Effector memory CD4-positive, alpha-beta T cell (primary cell): Measurements from ENCODE around the gene PCIF1.

Experiments used
- DNase-seq, 3 donors: peaks; one replicate each; pipeline ENCODE4 v3.0.0-alpha.2; 2020
- H3K27ac ChIP-seq: 2 replicates; pipeline ENCODE4 v1.7.0; 2013; ENCODE audit warnings: mild to moderate bottlenecking, low read length, moderate library complexity; ENCODE audit not compliant: insufficient read depth, poor library complexity, severe bottlenecking
- H3K27me3 ChIP-seq: replicated peaks from 2 replicates; pipeline ENCODE4 v1.7.0; 2013; ENCODE audit warnings: mild to moderate bottlenecking, low read length; ENCODE audit not compliant: insufficient read depth, control insufficient read depth, poor library complexity, severe bottlenecking
- H3K36me3 ChIP-seq: 2 replicates; pipeline ENCODE4 v1.7.0; 2013; ENCODE audit warnings: mild to moderate bottlenecking, low read length, moderate library complexity; ENCODE audit not compliant: control insufficient read depth, insufficient read depth
- H3K4me1 ChIP-seq: 2 replicates; pipeline ENCODE4 v1.7.0; 2013; ENCODE audit warnings: low read length, mild to moderate bottlenecking; ENCODE audit not compliant: control insufficient read depth, insufficient read depth, poor library complexity, severe bottlenecking
- H3K4me3 ChIP-seq: 2 replicates; pipeline ENCODE4 v1.7.0; 2013; ENCODE audit warnings: low read length, low read depth, mild to moderate bottlenecking; ENCODE audit not compliant: insufficient read depth, poor library complexity, severe bottlenecking
- H3K9me3 ChIP-seq: 2 replicates; pipeline ENCODE4 v1.7.0; 2013; ENCODE audit warnings: mild to moderate bottlenecking, low read length, moderate library complexity; ENCODE audit not compliant: control insufficient read depth
- total RNA-seq, 3 donors: gene quantifications; one replicate each; lab custom pipeline; 2026; lab: John Stamatoyannopoulos, UW

Gene PCIF1
- 48.7 to 60.4 (median 53.8) reads per million in 3 donors for total RNA-seq

GRCh38 chr20:45934586-45935415 lies at the start of gene PCIF1:
PCIF1 (plus strand) TSS chr20:45934683; CDS start chr20:45939000, 4,317 bp downstream.
- Histone ChIP-seq H3K4me1 (peaks cover 20% of the 10 kb centered on the region), H3K9me3 (no peaks in the 10 kb centered on the region), H3K4me3 (peak within 1 kb of the TSS; percentile 95), H3K36me3 (peaks cover 31% of the 10 kb centered on the region), H3K27ac (peak within 1 kb of the TSS; percentile 98), H3K27me3 (no peaks in the 10 kb centered on the region)
- peak; percentile 96 to 97 (median 97) for DNase-seq

- Histone ChIP-seq H3K4me1 (peaks cover 22% of the 10 kb centered on the region), H3K36me3 (peaks cover 17% of the 10 kb centered on the region), H3K9me3 (no peaks in the 10 kb centered on the region), H3K4me3 (no peak overlapping the region), H3K27ac (no peak overlapping the region), H3K27me3 (no peaks in the 10 kb centered on the region)
- DNase-seq: no peak
Measured at GRCh38 chr20:45886590-45887345, 47.7 kb upstream of the PCIF1 start.

GRCh38 chr20:45887346-45887715 lies 47.2 kb upstream of the PCIF1 start, which contains the start of gene SPATA25:
SPATA25 (minus strand) TSS chr20:45887622; CDS start chr20:45887590, 32 bp downstream.
- Histone ChIP-seq H3K36me3 (peaks cover 17% of the 10 kb centered on the region), H3K4me1 (peaks cover 25% of the 10 kb centered on the region), H3K9me3 (no peaks in the 10 kb centered on the region), H3K27ac (no peak within 1 kb of the TSS), H3K27me3 (no peaks in the 10 kb centered on the region), H3K4me3 (no peak within 1 kb of the TSS)
- DNase-seq: no peak

GRCh38 chr20:45888681-45889080 lies 45.8 kb upstream of the PCIF1 start:
- Histone ChIP-seq H3K36me3 (peaks cover 5% of the 10 kb centered on the region), H3K4me1 (peaks cover 26% of the 10 kb centered on the region), H3K4me3 (no peak overlapping the region), H3K9me3 (no peaks in the 10 kb centered on the region), H3K27ac (no peak overlapping the region), H3K27me3 (no peaks in the 10 kb centered on the region)
- no peak for DNase-seq

- Histone ChIP-seq H3K36me3 (peaks cover 7% of the 10 kb centered on the region), H3K4me1 (peaks cover 15% of the 10 kb centered on the region), H3K27me3 (no peaks in the 10 kb centered on the region), H3K4me3 (peak overlapping the region; percentile 82), H3K27ac (peak overlapping the region; percentile 63), H3K9me3 (no peaks in the 10 kb centered on the region)
- DNase-seq: peak in 1 of 3 donors; percentile 16
Measured at GRCh38 chr20:45890077-45890984, 44.2 kb upstream of the PCIF1 start.

- Histone ChIP-seq H3K27me3 (no peaks in the 10 kb centered on the region), H3K9me3 (no peaks in the 10 kb centered on the region), H3K4me1 (peaks cover 14% of the 10 kb centered on the region), H3K27ac (peak within 1 kb of the TSS; percentile 63), H3K36me3 (peaks cover 7% of the 10 kb centered on the region), H3K4me3 (peak within 1 kb of the TSS; percentile 82)
- peak; percentile 76 to 79 (median 79) for DNase-seq
Measured at GRCh38 chr20:45890985-45891983, 43.2 kb upstream of the PCIF1 start, which contains the start of the genes CTSA and NEURL2. CTSA (plus strand) TSS chr20:45891335; CDS start chr20:45891569, 234 bp downstream. NEURL2 (minus strand) TSS chr20:45891208; CDS start chr20:45890991, 217 bp downstream.

GRCh38 chr20:45892049-45892825 lies 42.2 kb upstream of the PCIF1 start:
- Histone ChIP-seq H3K27me3 (no peaks in the 10 kb centered on the region), H3K4me1 (peaks cover 14% of the 10 kb centered on the region), H3K4me3 (peak overlapping the region; percentile 82), H3K36me3 (peaks cover 13% of the 10 kb centered on the region), H3K9me3 (no peaks in the 10 kb centered on the region), H3K27ac (peak overlapping the region; percentile 63)
- DNase-seq: no peak

GRCh38 chr20:45892828-45893500 lies 41.5 kb upstream of the PCIF1 start:
- no peak overlapping the region for H3K4me3 ChIP-seq
- peaks cover 14% of the 10 kb centered on the region for H3K4me1 ChIP-seq
- no peak overlapping the region for H3K27ac ChIP-seq
- H3K27me3 ChIP-seq: no peaks in the 10 kb centered on the region
- no peak for DNase-seq
- H3K36me3 ChIP-seq: peaks cover 19% of the 10 kb centered on the region
- no peaks in the 10 kb centered on the region for H3K9me3 ChIP-seq
